ENCODE results near the gene DPAGT1.
"Not testable (repeated sequence)": the region's sequence is repeated elsewhere in the genome, so short reads cannot be mapped to it uniquely, and the experiment has no call there.

DPAGT1 gene

DNA sequence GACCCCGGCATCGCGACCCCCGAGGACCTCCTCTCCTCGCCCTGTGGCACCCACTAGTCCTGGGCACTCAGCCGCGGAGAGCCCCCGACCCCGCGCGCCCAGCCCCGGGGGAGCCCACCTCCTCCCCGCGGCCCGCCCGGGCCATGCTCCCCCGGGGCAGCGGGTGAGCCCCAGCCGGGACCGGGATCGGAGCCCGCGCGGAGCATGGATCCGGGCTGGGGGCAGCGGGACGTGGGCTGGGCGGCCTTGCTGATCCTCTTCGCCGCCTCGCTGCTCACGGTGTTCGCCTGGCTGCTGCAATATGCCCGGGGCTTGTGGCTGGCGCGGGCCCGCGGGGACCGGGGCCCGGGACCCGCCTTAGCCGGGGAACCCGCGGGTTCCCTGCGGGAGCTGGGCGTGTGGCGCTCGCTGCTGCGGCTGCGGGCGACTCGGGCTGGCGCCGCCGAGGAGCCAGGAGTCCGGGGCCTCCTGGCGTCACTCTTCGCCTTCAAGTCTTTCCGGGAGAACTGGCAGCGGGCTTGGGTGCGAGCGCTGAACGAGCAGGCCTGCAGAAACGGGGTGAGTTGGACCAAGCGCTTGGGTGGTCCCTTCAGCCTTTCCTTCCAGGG, 6.0 kb upstream of the DPAGT1 start:
- no peak for TF ChIP-seq CTCF (IDR thresholded peaks at IDR 0.05)
- Histone ChIP-seq H3K27ac (peak overlapping the region; percentile 70 to 88), H3K4me1 (peaks cover 0 to 43% (median 23%) of the 10 kb centered on the region in 4 donors), H3K27me3 (no peaks in the 10 kb centered on the region), H3K4me3 (peak overlapping the region; percentile 77 to 95), H3K9me3 (no peaks in the 10 kb centered on the region), H3K36me3 (peaks cover 12 to 22% (median 22%) of the 10 kb centered on the region in 3 donors)
- intact Hi-C loops (cut with DNase I; ENCODE audit: low total_unique reads) = loop anchor here (10.0 kb wide), 1 partner anchor 217 kb away; no protein-coding TSS in a partner anchor
- DNase-seq = no peak

DNA sequence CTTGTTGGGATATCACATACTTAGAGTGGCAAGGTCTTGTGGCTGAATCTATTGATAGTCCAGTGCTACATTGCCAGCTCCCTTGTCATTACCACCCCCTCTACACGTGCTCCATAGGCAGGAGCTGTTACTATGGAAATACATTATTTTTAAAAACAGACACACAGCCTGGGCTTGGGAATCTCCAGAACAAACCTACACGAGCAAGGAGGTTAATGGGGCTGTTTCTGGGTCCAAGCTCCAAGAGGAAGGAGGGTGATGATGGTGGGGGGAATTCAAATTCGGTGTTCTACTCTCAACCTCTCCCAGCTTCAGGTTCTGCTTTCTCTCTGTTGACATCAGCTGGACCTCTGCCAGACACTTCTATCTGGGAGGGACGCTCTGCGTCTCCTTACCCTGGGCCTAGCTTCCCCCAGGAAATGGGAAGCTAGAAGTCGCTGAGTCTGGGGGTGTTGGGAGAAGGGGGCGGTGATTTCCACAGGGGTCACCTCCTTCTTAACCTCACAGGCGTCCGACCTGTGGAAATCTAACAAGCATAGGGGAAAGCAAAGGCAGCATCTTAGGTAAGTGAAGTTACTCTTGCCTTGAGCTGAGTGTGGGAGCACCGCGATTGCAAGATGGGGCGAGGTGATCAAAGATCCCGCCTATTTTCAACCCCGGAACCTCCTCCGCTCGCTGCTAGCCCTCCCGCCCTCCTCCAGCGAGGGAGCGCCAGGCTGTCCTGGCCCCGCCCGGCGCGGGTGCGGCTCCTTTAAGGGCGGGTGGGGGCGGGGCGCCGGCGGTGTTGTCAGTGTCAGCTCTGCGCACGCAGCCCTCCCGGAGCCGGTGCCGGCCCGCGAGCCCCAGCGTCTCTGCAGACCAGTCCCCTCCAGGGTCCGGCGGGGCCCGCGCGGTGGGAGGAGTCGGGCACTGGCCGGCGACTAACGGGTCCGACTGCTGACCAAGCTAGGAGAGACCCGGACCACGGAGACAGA, 5.2 kb upstream of the DPAGT1 start, which contains the start of gene C2CD2L:
C2CD2L (plus strand) TSS at position 781 of the 974 bp plus-strand sequence. CDS start 398 bp downstream, outside the sequence.
- peaks cover 6 to 15% (median 14%) of the 10 kb centered on the region in 3 donors for H3K36me3 ChIP-seq
- peaks cover 0 to 43% (median 23%) of the 10 kb centered on the region in 4 donors for H3K4me1 ChIP-seq
- H3K27me3 ChIP-seq = no peaks in the 10 kb centered on the region
- peak within 1 kb of the TSS; percentile 70 to 88 for H3K27ac ChIP-seq
- intact Hi-C loops (cut with DNase I; ENCODE audit: low total_unique reads) = loop anchor here (10.0 kb wide), 1 partner anchor 218 kb away; no protein-coding TSS in a partner anchor
- TF ChIP-seq CTCF (IDR thresholded peaks at IDR 0.05) = no peak
- H3K4me3 ChIP-seq = peak within 1 kb of the TSS; percentile 77 to 95
- DNase-seq = peak; percentile 92 to 96
- no peaks in the 10 kb centered on the region for H3K9me3 ChIP-seq

- Histone ChIP-seq H3K9me3 (no peaks in the 10 kb centered on the region), H3K27ac (peak overlapping the region in 1 of 2 donors; percentile 83), H3K4me1 (peaks cover 9 to 47% (median 32%) of the 10 kb centered on the region in 4 donors), H3K27me3 (no peaks in the 10 kb centered on the region), H3K36me3 (no peaks in the 10 kb centered on the region), H3K4me3 (no peak overlapping the region)
- no peak for TF ChIP-seq CTCF (IDR thresholded peaks at IDR 0.05)
- no peak for DNase-seq
- intact Hi-C loops (cut with DNase I; ENCODE audit: low total_unique reads) = loop anchor here (10.0 kb wide), 1 partner anchor 221 kb away; no protein-coding TSS in a partner anchor
Observed at GRCh38 chr11:119103793-119104192, 2.1 kb upstream of the DPAGT1 start.

DNA sequence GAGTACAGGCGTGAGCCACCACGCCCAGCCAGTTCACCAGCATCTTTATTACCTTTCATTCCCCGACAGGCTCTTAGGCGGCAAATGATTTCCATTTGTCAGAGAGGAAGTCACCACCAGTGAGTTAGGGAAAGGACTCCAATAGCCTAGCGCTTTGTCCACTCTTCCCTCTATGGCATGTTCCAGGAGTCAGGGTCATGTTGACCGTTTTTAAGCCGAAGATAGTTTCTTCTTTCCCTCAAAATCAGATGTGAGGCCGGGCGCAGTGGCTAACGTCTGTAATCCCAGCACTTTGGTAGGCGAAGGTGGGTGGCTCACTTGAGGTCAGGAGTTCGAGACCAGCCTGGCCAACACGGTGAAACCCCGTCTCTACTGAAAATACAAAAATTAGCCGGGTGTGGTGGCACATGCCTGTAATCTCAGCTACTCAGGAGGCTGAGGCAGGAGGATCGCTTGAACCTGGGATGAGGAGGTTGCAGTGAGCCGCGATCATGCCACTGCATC, 1.6 kb upstream of the DPAGT1 start:
- H3K9me3 ChIP-seq = not testable (repeated sequence)
- intact Hi-C loops (cut with DNase I; ENCODE audit: low total_unique reads) = loop anchor here (10.0 kb wide), 1 partner anchor 222 kb away; no protein-coding TSS in a partner anchor
- H3K4me1 ChIP-seq = peaks cover 9 to 41% (median 27%) of the 10 kb centered on the region in 4 donors

DNA sequence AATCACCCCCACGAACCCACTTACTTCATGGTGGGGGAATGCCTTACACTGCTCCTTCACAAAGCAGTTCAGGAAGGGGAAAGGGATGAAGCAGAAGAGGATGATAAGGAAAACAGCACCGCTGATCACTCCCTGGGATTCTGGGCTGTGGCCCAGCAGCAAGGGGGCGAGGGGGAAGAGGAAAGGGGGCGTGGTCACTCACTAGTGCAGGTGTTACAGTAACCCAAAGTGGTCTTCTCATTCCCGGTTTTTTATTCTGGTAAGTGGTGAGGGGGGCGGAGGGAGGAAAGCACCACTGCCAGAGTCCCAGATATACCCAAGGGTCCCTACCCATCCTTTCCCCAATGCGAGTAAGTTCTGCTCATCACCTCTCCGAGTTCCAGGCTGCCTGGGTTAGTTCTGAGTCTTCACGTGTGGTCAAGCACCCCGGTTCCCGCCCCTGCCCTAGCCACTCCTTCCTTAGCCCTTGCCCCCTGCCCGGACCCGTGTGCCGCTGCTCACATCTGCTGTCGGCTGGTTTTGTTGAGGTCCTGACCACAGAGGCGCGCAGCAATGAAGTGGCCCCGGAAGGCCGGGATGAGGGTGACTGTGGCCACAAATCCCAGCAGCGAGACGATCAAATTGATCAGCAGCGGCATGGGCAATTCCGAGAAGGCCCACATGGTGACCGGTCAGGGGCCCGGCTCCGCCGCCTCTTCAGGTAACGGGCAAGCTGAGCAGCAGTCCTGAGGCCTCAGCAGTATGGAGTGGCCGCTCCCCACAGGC, 477 bp downstream of the DPAGT1 start:
- peaks cover 6 to 23% (median 21%) of the 10 kb centered on the region in 3 donors for H3K36me3 ChIP-seq
- H3K4me3 ChIP-seq = peak overlapping the region; percentile 63 to 93
- H3K4me1 ChIP-seq = peaks cover 9 to 30% (median 20%) of the 10 kb centered on the region in 4 donors
- H3K27ac ChIP-seq = peak overlapping the region; percentile 83 to 93
- no peaks in the 10 kb centered on the region for H3K9me3 ChIP-seq
- no peak for DNase-seq
- intact Hi-C loops (cut with DNase I; ENCODE audit: low total_unique reads) = loop anchor here (10.0 kb wide), 1 partner anchor 224 kb away; no protein-coding TSS in a partner anchor
- no peak for TF ChIP-seq CTCF (IDR thresholded peaks at IDR 0.05)
- H3K27me3 ChIP-seq = no peaks in the 10 kb centered on the region

More for the DNA sequence above, 1.6 kb upstream of the DPAGT1 start:
- Histone ChIP-seq H3K27ac (peak overlapping the region; percentile 83 to 93), H3K4me3 (peak overlapping the region; percentile 63 to 93)
- H3K36me3 ChIP-seq, DNase-seq, H3K27me3 ChIP-seq: not testable (repeated sequence)

Data from tibial artery (tissue), 4 donors.